Measurements from ENCODE around the gene IQGAP3.

DNA sequence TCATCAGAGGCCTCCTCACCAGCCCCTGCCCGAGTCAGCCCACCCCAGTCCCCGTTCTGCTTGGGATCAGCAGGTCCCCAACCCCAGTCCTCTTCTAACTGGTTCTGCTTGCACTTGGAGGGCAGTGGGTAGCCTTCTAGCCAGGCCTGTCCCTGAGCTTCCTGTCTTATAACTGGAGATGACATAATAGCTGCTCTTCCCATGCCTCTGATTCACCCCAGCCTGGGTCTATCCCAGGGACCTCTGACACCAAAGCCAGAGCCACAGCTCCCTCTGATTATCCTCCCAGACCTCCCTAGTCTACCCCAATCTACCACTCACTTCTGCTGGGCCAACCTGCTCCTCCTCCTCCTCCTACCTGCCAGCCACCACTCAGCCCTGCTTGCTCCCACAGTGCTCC, 31.4 kb downstream of the IQGAP3 start:
- no peak for TF ChIP-seq ZFX (IDR thresholded peaks at IDR 0.05; ENCODE audit: borderline replicate concordance)
- TF ChIP-seq, protein P1, sequence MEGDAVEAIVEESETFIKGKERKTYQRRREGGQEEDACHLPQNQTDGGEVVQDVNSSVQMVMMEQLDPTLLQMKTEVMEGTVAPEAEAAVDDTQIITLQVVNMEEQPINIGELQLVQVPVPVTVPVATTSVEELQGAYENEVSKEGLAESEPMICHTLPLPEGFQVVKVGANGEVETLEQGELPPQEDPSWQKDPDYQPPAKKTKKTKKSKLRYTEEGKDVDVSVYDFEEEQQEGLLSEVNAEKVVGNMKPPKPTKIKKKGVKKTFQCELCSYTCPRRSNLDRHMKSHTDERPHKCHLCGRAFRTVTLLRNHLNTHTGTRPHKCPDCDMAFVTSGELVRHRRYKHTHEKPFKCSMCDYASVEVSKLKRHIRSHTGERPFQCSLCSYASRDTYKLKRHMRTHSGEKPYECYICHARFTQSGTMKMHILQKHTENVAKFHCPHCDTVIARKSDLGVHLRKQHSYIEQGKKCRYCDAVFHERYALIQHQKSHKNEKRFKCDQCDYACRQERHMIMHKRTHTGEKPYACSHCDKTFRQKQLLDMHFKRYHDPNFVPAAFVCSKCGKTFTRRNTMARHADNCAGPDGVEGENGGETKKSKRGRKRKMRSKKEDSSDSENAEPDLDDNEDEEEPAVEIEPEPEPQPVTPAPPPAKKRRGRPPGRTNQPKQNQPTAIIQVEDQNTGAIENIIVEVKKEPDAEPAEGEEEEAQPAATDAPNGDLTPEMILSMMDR (IDR thresholded peaks at IDR 0.05): no peak

All from 22Rv1 (cell line).